GM21447 (cell line): Measurements from ENCODE around the gene ADAMTS16.

Experiments
- ATAC-seq: cut with Tn5 transposase; IDR thresholded peaks from one replicate; pipeline ENCODE4 v1.9.1; 2021; ENCODE audit not compliant: unreplicated experiment

Gene ADAMTS16

GRCh38 chr5:5141625-5142525, 1.7 kb downstream of the ADAMTS16 start:
- no peak for ATAC-seq

- ATAC-seq = no peak
These were observed 4.3 kb downstream of the ADAMTS16 start for GRCh38 chr5:5144441-5144840.

GRCh38 chr5:5145651-5146529, 5.8 kb downstream of the ADAMTS16 start:
- ATAC-seq = no peak

- ATAC-seq = no peak
These were observed 6.5 kb downstream of the ADAMTS16 start for GRCh38 chr5:5146530-5147160.

GRCh38 chr5:5149154-5149553, 9.0 kb downstream of the ADAMTS16 start:
- ATAC-seq = no peak

GRCh38 chr5:5150667-5151066, 10.5 kb downstream of the ADAMTS16 start:
- ATAC-seq = no peak

GRCh38 chr5:5154733-5155132, 14.6 kb downstream of the ADAMTS16 start:
- no peak for ATAC-seq

GRCh38 chr5:5155617-5156016, 15.5 kb downstream of the ADAMTS16 start:
- no peak for ATAC-seq

- ATAC-seq = no peak
These were observed 16.4 kb downstream of the ADAMTS16 start for GRCh38 chr5:5156471-5157082.

- no peak for ATAC-seq
These were observed 18.4 kb downstream of the ADAMTS16 start for GRCh38 chr5:5158472-5158895.

- ATAC-seq = no peak
These were observed 19.4 kb downstream of the ADAMTS16 start for GRCh38 chr5:5159282-5160103.

GRCh38 chr5:5164163-5164562, 24.0 kb downstream of the ADAMTS16 start:
- no peak for ATAC-seq

- no peak for ATAC-seq
These were observed 25.4 kb downstream of the ADAMTS16 start for GRCh38 chr5:5165541-5166002.

- no peak for ATAC-seq
These were observed 29.3 kb downstream of the ADAMTS16 start for GRCh38 chr5:5169466-5169865.

GRCh38 chr5:5178136-5178535, 38.0 kb downstream of the ADAMTS16 start:
- no peak for ATAC-seq

GRCh38 chr5:5178580-5178979, 38.5 kb downstream of the ADAMTS16 start:
- ATAC-seq = no peak

- no peak for ATAC-seq
These were observed 38.9 kb downstream of the ADAMTS16 start for GRCh38 chr5:5179079-5179478.

GRCh38 chr5:5179597-5179996, 39.5 kb downstream of the ADAMTS16 start:
- no peak for ATAC-seq

- ATAC-seq = no peak
These were observed 41.7 kb downstream of the ADAMTS16 start for GRCh38 chr5:5181650-5182324.
